K562 (cell line): ENCODE results near the gene PMIS2. TPM values are rescaled to one million over a fixed set of nuclear protein-coding genes. Genes with fewer than 3 reads are reported as not detected.
A peak's percentile ranks its signal among the peaks of the same experiment; 100 is the strongest.

Experiments used
- ATAC-seq: fragments of 200-7000 bp; cut with Tn5 transposase; 3 replicates; pipeline ENCODE4 v1.9.1; 2020; ENCODE audit warnings: moderate library complexity
- BruUV-seq: library from RNA; stranded (reverse); fragments of 400-500 nt; replicated peaks from 2 replicates; lab custom pipeline; 2021; lab: Mats Ljungman, UMichigan
- CTCF ChIA-PET: fragments of 300-600 bp; formaldehyde crosslinking; extraction: SDS; loops from one replicate; lab custom pipeline; 2021; ENCODE audit warnings: low intra/inter-chr PET ratio; lab: Yijun Ruan, JAX
- POLR2A ChIA-PET: fragments of 300-600, 350-650 bp; sonication (Branson Sonifier 250); formaldehyde crosslinking; extraction: SDS; loops from one replicate; lab custom pipeline; 2021; ENCODE audit warnings: antibody characterized with exemption, inconsistent platforms; lab: Yijun Ruan, JAX
- DNase-seq, 4 experiments: peaks; one replicate each; pipeline versions ENCODE4 v3.0.0 to v3.0.0-alpha.2; 2011 to 2018; ENCODE audit warnings: low spot score in 3 of 4, mixed read lengths in 3 of 4; ENCODE audit errors: extremely low read depth in 1 of 4
- FAIRE-seq: peaks from 2 replicates; lab custom pipeline; 2011; peaks lifted over from hg19 to GRCh38; lab: Jason Lieb, UNC
- H2AFZ ChIP-seq: 2 replicates; pipeline ENCODE4 v1.6.0; 2011; ENCODE audit warnings: low read depth, low read length, control low read depth, inconsistent platforms
- H3K27ac ChIP-seq: fragments of 200-600 bp; 3 replicates; pipeline ENCODE4 v1.8.0; 2011; ENCODE audit warnings: low read depth, mild to moderate bottlenecking, control low read depth, inconsistent platforms, low read length, moderate library complexity, mixed read lengths; ENCODE audit errors: extremely low read depth
- H3K27me3 ChIP-seq, 2 experiments: fragments of 300-600 bp in 1 of 2; 2 replicates in 1 of 2; 3 replicates in 1 of 2; pipeline versions ENCODE4 v1.6.0 to v1.8.0; 2011; ENCODE audit warnings: inconsistent platforms in 2 of 2, low read length in 2 of 2, mild to moderate bottlenecking in 1 of 2, mixed read lengths in 1 of 2, moderate library complexity in 1 of 2; ENCODE audit not compliant: control insufficient read depth in 2 of 2, insufficient read depth in 2 of 2
- H3K36me3 ChIP-seq: fragments of 300-600 bp; 3 replicates; pipeline ENCODE4 v1.8.0; 2011; ENCODE audit warnings: mild to moderate bottlenecking, low read length, inconsistent platforms; ENCODE audit not compliant: control insufficient read depth, insufficient read depth
- H3K4me1 ChIP-seq, 2 experiments: fragments of 200-600 bp in 1 of 2; replicated peaks in 1 of 2; 2 replicates in 1 of 2; 3 replicates in 1 of 2; pipeline versions ENCODE4 v1.5.1 to v1.8.0; 2011; ENCODE audit warnings: inconsistent platforms in 2 of 2, low read length in 2 of 2, mild to moderate bottlenecking in 1 of 2, mixed read lengths in 1 of 2, moderate library complexity in 1 of 2; ENCODE audit not compliant: control insufficient read depth in 2 of 2, insufficient read depth in 2 of 2
- H3K4me2 ChIP-seq: 2 replicates; pipeline ENCODE4 v1.6.1; 2011; ENCODE audit warnings: low read length, control low read depth, inconsistent platforms, mixed read lengths; ENCODE audit not compliant: insufficient read depth
- H3K4me3 ChIP-seq: fragments of 200-600 bp; sonication (generic), shearing (Covaris generic); 2 replicates; pipeline ENCODE4 v1.5.1; 2016; ENCODE audit warnings: control low read depth, inconsistent platforms
- H3K79me2 ChIP-seq: fragments of 200-600 bp; 3 replicates; pipeline ENCODE4 v1.8.0; 2011; ENCODE audit warnings: low read length, inconsistent platforms; ENCODE audit not compliant: control insufficient read depth, insufficient read depth
- H3K9ac ChIP-seq, 2 experiments: 2 replicates each; pipeline versions ENCODE4 v1.6.0 to v1.6.1; 2011; ENCODE audit warnings: low read depth in 2 of 2, low read length in 2 of 2, control low read depth in 1 of 2, inconsistent platforms in 1 of 2, mild to moderate bottlenecking in 1 of 2, mixed read lengths in 1 of 2; ENCODE audit not compliant: insufficient read depth in 1 of 2
- H3K9me1 ChIP-seq: one replicate; pipeline ENCODE4 v1.6.0; 2011; ENCODE audit warnings: inconsistent platforms, mild to moderate bottlenecking, low read length, moderate library complexity; ENCODE audit not compliant: control insufficient read depth, insufficient read depth
- H3K9me3 ChIP-seq: replicated peaks from 2 replicates; pipeline ENCODE4 v1.5.1; 2011; ENCODE audit warnings: low read depth, low read length, inconsistent platforms; ENCODE audit not compliant: control insufficient read depth, insufficient read depth
- H4K20me1 ChIP-seq: replicated peaks from 2 replicates; pipeline ENCODE4 v1.6.1; 2011; ENCODE audit warnings: low read length, inconsistent platforms, mixed read lengths; ENCODE audit not compliant: control insufficient read depth, insufficient read depth
- CCNT2 ChIP-seq: IDR thresholded peaks from 2 replicates; pipeline ENCODE4 v1.6.1; 2011; ENCODE audit warnings: borderline replicate concordance, low read depth, mild to moderate bottlenecking, moderate library complexity, mixed read lengths, low read length; ENCODE audit not compliant: insufficient read length; ENCODE audit errors: extremely low read depth
- GTF2A2 ChIP-seq: IDR thresholded peaks from 2 replicates; pipeline ENCODE4 v1.6.1; 2016; ENCODE audit warnings: mild to moderate bottlenecking, missing genetic modification characterization, missing compliant biosample characterization
- POLR2G ChIP-seq: fragments of 200-400 bp; formaldehyde crosslinking; IDR thresholded peaks from 2 replicates; pipeline ENCODE4 v1.6.1; 2017; ENCODE audit warnings: low read depth, mild to moderate bottlenecking, antibody characterized with exemption, low read length, moderate library complexity
- RBFOX2 ChIP-seq: fragments of 200-400 bp; formaldehyde crosslinking; IDR thresholded peaks from 2 replicates; pipeline ENCODE4 v1.6.1; 2017; ENCODE audit warnings: low read depth, mild to moderate bottlenecking, low read length, moderate library complexity
- SRSF3 ChIP-seq: fragments of 200-400 bp; formaldehyde crosslinking; IDR thresholded peaks from 2 replicates; pipeline ENCODE4 v1.6.1; 2016; ENCODE audit warnings: mild to moderate bottlenecking, low read length, moderate library complexity; ENCODE audit not compliant: insufficient read depth
- TAF7 ChIP-seq: fragments of 450-650 bp; IDR thresholded peaks from 2 replicates; pipeline ENCODE4 v1.6.1; 2016; ENCODE audit warnings: missing genetic modification characterization, missing compliant biosample characterization
- TBL1XR1 ChIP-seq, 2 experiments: IDR thresholded peaks; 2 replicates each; pipeline ENCODE4 v1.6.1; 2012; ENCODE audit warnings: improper control_type of control experiment in 2 of 2, low read length in 2 of 2, mild to moderate bottlenecking in 1 of 2
- ZNF140 ChIP-seq: fragments of 250-450 bp; sonication (Bioruptor Pico); IDR thresholded peaks from 2 replicates; pipeline ENCODE4 v1.8.0; 2021; ENCODE audit warnings: moderate library complexity, mild to moderate bottlenecking, inconsistent platforms
- ZNF253 ChIP-seq: fragments of 250-450 bp; sonication (Bioruptor Pico); conservative IDR thresholded peaks from 2 replicates; pipeline ENCODE4 v1.6.1; 2021; ENCODE audit warnings: mild to moderate bottlenecking
- ZNF408 ChIP-seq: fragments of 250-450 bp; sonication (Bioruptor Pico); IDR thresholded peaks from 2 replicates; pipeline ENCODE4 v1.4.0; 2020; ENCODE audit warnings: low read depth, mild to moderate bottlenecking, moderate library complexity
- ZNF644 ChIP-seq: fragments of 200-800 bp; sonication (Bioruptor generic); IDR thresholded peaks from 2 replicates; pipeline ENCODE4 v1.6.1; 2016; ENCODE audit warnings: low read depth, missing genetic modification characterization, missing compliant biosample characterization
- WGBS: fragments of 100-300 bp; shearing (Covaris generic); methylation state at CpG from one replicate; pipeline ENCODE4 v1.1.6; 2016; ENCODE audit warnings: low coverage, mixed read lengths; ENCODE audit not compliant: insufficient coverage; ENCODE audit errors: missing lambda C conversion rate; 5-methylcytosine and 5-hydroxymethylcytosine counted together
- in situ Hi-C: fragments of 300-500 bp; cut with MboI; formaldehyde crosslinking; loops from 4 replicates; pipeline ENCODE4 v1.15.0; 2018; ENCODE audit warnings: inconsistent platforms, mixed read lengths
- intact Hi-C: fragments of 100-400 bp; cut with micrococcal nuclease; formaldehyde crosslinking; loops from 2 replicates; pipeline ENCODE4 v1.14.2; 2022
- polyA plus RNA-seq, 8 experiments: library from polyadenylated mRNA; depleted of rRNA in 4 of 8; stranded (reverse) in 5 of 8; unstranded in 3 of 8; fragments of >200 nt; fragmentation: Nextera tagmentation in 2 of 8; fragmentation: Illumina TruSeq in 1 of 8; extraction: Ambion mirVana in 2 of 8; extraction: Trizol in 1 of 8; gene quantifications; 2 replicates each; pipeline versions ENCODE4 v1.2.1 to v1.2.3, GENCODE V29; 2011 to 2014; ENCODE audit warnings: inconsistent platforms in 1 of 8, missing spikeins in 1 of 8
- total RNA-seq, 7 experiments: library from RNA; depleted of rRNA in 6 of 7; stranded (reverse); fragments of >200 nt in 6 of 7; fragmentation: Illumina TruSeq in 2 of 7; extraction: Trizol in 2 of 7; gene quantifications; 2 replicates each; pipeline versions ENCODE4 v1.2.1 to v1.2.3, GENCODE V29; 2011 to 2021; ENCODE audit warnings: low replicate concordance in 1 of 7
- TF ChIP-seq, protein P1 (sequence below): fragments of 250-450 bp; sonication (Bioruptor Pico); IDR thresholded peaks from 2 replicates; pipeline ENCODE4 v1.4.0; 2020; ENCODE audit warnings: mild to moderate bottlenecking, moderate library complexity, borderline replicate concordance
- TF ChIP-seq, protein P2 (sequence below): fragments of 250-450 bp; sonication (Bioruptor Pico); IDR thresholded peaks from 2 replicates; pipeline ENCODE4 v1.9.0; 2021; ENCODE audit warnings: mild to moderate bottlenecking
- TF ChIP-seq, protein P3 (sequence below): fragments of 250-450 bp; sonication (Bioruptor Pico); IDR thresholded peaks from 2 replicates; pipeline ENCODE4 v1.5.0; 2020; ENCODE audit warnings: mild to moderate bottlenecking
- TF ChIP-seq, protein P4 (sequence below), 2 experiments: fragments of 450-650 bp in 1 of 2; sonication (generic) in 1 of 2; formaldehyde crosslinking; conservative IDR thresholded peaks; 2 replicates each; pipeline versions ENCODE4 v1.4.0 to v1.8.1; 2020 to 2022; ENCODE audit warnings: mild to moderate bottlenecking in 1 of 2, missing genetic modification reagents in 1 of 2

The PMIS2 gene
- total and polyA plus RNA-seq, 9 of the 15 experiments (the other 6 are each of a cell fraction or from before 2014, with no cell fraction given): not detected

DNA sequence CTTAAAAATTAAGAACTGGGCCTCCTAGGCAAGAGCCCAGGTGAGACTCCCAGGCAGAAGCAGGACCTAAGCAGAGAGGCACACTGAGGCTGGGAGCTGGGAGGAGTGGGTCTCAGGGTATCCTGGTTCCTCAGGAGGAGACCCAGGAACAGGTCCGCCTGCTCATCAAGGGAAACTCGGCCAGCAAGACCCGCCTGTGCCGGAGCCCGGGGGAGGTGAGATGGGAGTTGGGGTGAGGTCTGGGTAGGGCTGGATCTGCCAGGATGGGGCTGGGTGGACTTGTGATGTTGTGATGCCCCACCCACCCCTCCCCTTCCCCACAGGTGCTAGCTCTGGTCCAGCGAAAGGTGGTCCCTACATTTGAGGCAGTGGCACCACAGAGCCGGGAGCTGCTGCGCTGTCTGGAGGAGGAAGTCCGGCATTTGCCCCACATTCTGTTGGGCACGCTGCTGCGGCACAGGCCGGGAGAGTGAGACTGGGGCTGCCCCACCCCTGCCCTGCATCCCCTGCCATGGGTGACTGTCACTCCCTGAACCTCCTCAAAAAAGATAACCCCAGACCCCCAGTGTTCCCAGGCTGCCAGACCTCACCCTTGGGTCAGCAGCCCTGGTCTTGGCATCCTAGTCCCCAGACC, 33.4 kb downstream of the PMIS2 start (continued):
- TF ChIP-seq, protein P1, sequence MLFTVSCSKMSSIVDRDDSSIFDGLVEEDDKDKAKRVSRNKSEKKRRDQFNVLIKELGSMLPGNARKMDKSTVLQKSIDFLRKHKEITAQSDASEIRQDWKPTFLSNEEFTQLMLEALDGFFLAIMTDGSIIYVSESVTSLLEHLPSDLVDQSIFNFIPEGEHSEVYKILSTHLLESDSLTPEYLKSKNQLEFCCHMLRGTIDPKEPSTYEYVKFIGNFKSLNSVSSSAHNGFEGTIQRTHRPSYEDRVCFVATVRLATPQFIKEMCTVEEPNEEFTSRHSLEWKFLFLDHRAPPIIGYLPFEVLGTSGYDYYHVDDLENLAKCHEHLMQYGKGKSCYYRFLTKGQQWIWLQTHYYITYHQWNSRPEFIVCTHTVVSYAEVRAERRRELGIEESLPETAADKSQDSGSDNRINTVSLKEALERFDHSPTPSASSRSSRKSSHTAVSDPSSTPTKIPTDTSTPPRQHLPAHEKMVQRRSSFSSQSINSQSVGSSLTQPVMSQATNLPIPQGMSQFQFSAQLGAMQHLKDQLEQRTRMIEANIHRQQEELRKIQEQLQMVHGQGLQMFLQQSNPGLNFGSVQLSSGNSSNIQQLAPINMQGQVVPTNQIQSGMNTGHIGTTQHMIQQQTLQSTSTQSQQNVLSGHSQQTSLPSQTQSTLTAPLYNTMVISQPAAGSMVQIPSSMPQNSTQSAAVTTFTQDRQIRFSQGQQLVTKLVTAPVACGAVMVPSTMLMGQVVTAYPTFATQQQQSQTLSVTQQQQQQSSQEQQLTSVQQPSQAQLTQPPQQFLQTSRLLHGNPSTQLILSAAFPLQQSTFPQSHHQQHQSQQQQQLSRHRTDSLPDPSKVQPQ (CRISPR knock-in tag): no peak

DNA sequence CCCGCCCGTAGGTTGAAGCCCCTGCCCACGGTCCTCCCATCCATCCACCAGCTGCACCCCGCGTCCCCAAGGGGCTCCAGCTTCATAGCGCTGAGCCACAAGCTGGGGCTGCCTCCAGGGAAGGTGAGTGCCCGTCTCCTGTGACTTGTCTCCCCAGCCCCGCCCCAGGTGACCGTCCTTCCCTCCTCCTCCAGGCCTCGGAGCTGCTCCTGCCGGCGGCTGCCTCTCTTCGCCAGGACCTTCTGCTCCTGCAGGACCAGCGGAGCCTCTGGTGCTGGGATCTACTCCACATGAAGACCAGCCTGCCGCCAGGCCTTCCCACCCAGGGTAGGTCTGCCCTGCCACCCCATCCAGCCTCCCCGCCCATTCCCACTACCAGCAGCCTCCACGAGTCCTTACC, 34.0 kb downstream of the PMIS2 start:
- no peaks in the 10 kb centered on the region for H3K27me3 ChIP-seq
- no peaks in the 10 kb centered on the region for H3K9me1 ChIP-seq
- ChIA-PET POLR2A (no interaction called here), CTCF (no interaction called here)
- in situ Hi-C loops (no loop called here), intact Hi-C loops (no loop called here)
- no peak overlapping the region for H3K27ac ChIP-seq
- ATAC-seq (no peak), DNase-seq (no peak), FAIRE-seq (no peak)
- no peaks in the 10 kb centered on the region for H3K9me3 ChIP-seq
- peaks cover 0 to 28% of the 10 kb centered on the region in 2 experiments; a peak in 2 of 5 replicates for H3K4me1 ChIP-seq
- H3K4me2 ChIP-seq: no peak overlapping the region
- H3K79me2 ChIP-seq: no peaks in the 10 kb centered on the region
- H4K20me1 ChIP-seq: no peaks in the 10 kb centered on the region
- peaks cover 44% of the 10 kb centered on the region; the same call in 2 of the 3 replicates for H3K36me3 ChIP-seq
- H3K9ac ChIP-seq: peak overlapping the region in 1 of 2 experiments; percentile 17; a peak in 2 of 4 replicates
- H3K4me3 ChIP-seq: no peak overlapping the region
- no TSS peak for BruUV-seq
- no peak overlapping the region for H2AFZ ChIP-seq
- WGBS: 93% methylated on average over 16 of the region's 17 CpGs
- TF ChIP-seq ZNF408 (CRISPR knock-in tag) (no peak), ZNF644 (no peak), GTF2A2 (tag) (no peak), SRSF3 (no peak), ZNF253 (CRISPR knock-in tag) (no peak), POLR2G (peak; percentile 57; the same call in 1 of the 2 replicates), ZNF140 (no peak), TBL1XR1 (IDR thresholded peaks at IDR 0.05; ENCODE audit: low read length in 2 of 2) (no peak), CCNT2 (no peak), RBFOX2 (peak; percentile 46), TAF7 (no peak)
- TF ChIP-seq, protein P2, sequence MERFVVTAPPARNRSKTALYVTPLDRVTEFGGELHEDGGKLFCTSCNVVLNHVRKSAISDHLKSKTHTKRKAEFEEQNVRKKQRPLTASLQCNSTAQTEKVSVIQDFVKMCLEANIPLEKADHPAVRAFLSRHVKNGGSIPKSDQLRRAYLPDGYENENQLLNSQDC (CRISPR knock-in tag): no peak
- TF ChIP-seq, protein P3, sequence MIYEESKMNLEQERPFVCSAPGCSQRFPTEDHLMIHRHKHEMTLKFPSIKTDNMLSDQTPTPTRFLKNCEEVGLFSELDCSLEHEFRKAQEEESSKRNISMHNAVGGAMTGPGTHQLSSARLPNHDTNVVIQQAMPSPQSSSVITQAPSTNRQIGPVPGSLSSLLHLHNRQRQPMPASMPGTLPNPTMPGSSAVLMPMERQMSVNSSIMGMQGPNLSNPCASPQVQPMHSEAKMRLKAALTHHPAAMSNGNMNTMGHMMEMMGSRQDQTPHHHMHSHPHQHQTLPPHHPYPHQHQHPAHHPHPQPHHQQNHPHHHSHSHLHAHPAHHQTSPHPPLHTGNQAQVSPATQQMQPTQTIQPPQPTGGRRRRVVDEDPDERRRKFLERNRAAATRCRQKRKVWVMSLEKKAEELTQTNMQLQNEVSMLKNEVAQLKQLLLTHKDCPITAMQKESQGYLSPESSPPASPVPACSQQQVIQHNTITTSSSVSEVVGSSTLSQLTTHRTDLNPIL: no peak
- TF ChIP-seq, protein P4, sequence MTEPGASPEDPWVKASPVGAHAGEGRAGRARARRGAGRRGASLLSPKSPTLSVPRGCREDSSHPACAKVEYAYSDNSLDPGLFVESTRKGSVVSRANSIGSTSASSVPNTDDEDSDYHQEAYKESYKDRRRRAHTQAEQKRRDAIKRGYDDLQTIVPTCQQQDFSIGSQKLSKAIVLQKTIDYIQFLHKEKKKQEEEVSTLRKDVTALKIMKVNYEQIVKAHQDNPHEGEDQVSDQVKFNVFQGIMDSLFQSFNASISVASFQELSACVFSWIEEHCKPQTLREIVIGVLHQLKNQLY (CRISPR knock-in tag; conservative IDR thresholded peaks at IDR 0.05): no peak
- TF ChIP-seq, all 486 proteins: peak for 2
